ENCODE results near the gene PTBP3.

Gene PTBP3

GRCh38 chr9:112247090-112247489 lies 86.3 kb downstream of the PTBP3 start:
- no peak overlapping the region for H3K4me3 ChIP-seq
- no peak for DNase-seq (ENCODE audit: low read depth, low spot score)
- H3K9ac ChIP-seq (ENCODE audit: insufficient read length): no peak overlapping the region
- no peak overlapping the region for H3K27ac ChIP-seq
- TF ChIP-seq EZH2 (IDR thresholded peaks at IDR 0.05): no peak
- no peak for TF ChIP-seq POLR2AphosphoS5 (IDR thresholded peaks at IDR 0.05; ENCODE audit: borderline replicate concordance, low read depth, low read length)
- no peak for TF ChIP-seq FOXP2 (optimal IDR thresholded peaks at IDR 0.05; ENCODE audit: control extremely low read depth, extremely low read length, insufficient read depth)
- no peaks in the 10 kb centered on the region for H3K9me3 ChIP-seq (ENCODE audit: low read depth, low read length)
- H3K36me3 ChIP-seq (ENCODE audit: insufficient read depth, low read length): no peaks in the 10 kb centered on the region

- no peaks in the 10 kb centered on the region for H3K9me3 ChIP-seq (ENCODE audit: low read depth, low read length)
- TF ChIP-seq EZH2 (IDR thresholded peaks at IDR 0.05): no peak
- TF ChIP-seq POLR2AphosphoS5 (IDR thresholded peaks at IDR 0.05; ENCODE audit: borderline replicate concordance, low read depth, low read length): no peak
- H3K36me3 ChIP-seq (ENCODE audit: insufficient read depth, low read length): no peaks in the 10 kb centered on the region
- H3K4me3 ChIP-seq: no peak overlapping the region
- H3K9ac ChIP-seq (ENCODE audit: insufficient read length): no peak overlapping the region
- no peak overlapping the region for H3K27ac ChIP-seq
- no peak for DNase-seq (ENCODE audit: low read depth, low spot score)
These were observed 88.3 kb downstream of the PTBP3 start for GRCh38 chr9:112245126-112245525.

- TF ChIP-seq FOXP2 (optimal IDR thresholded peaks at IDR 0.05; ENCODE audit: control extremely low read depth, extremely low read length, insufficient read depth): no peak
- no peak for TF ChIP-seq POLR2AphosphoS5 (IDR thresholded peaks at IDR 0.05; ENCODE audit: borderline replicate concordance, low read depth, low read length)
- TF ChIP-seq EZH2 (IDR thresholded peaks at IDR 0.05): no peak
These were observed 91.1 kb downstream of the PTBP3 start for GRCh38 chr9:112242147-112242804.

GRCh38 chr9:112241491-112241890 lies 91.9 kb downstream of the PTBP3 start:
- no peak overlapping the region for H3K4me3 ChIP-seq
- H3K9me3 ChIP-seq (ENCODE audit: low read depth, low read length): no peaks in the 10 kb centered on the region
- TF ChIP-seq EZH2 (IDR thresholded peaks at IDR 0.05) (no peak), FOXP2 (optimal IDR thresholded peaks at IDR 0.05; ENCODE audit: control extremely low read depth, extremely low read length, insufficient read depth) (no peak), POLR2AphosphoS5 (IDR thresholded peaks at IDR 0.05; ENCODE audit: borderline replicate concordance, low read depth, low read length) (no peak)
- H3K9ac ChIP-seq (ENCODE audit: insufficient read length): no peak overlapping the region
- no peaks in the 10 kb centered on the region for H3K36me3 ChIP-seq (ENCODE audit: insufficient read depth, low read length)
- no peak for DNase-seq (ENCODE audit: low read depth, low spot score)
- no peak overlapping the region for H3K27ac ChIP-seq

More at GRCh38 chr9:112242147-112242804, 91.1 kb downstream of the PTBP3 start:
- Histone ChIP-seq H3K27ac (no peak overlapping the region), H3K9ac (ENCODE audit: insufficient read length) (no peak overlapping the region), H3K36me3 (ENCODE audit: insufficient read depth, low read length) (no peaks in the 10 kb centered on the region), H3K4me3 (no peak overlapping the region), H3K9me3 (ENCODE audit: low read depth, low read length) (no peaks in the 10 kb centered on the region)
- no peak for DNase-seq (ENCODE audit: low read depth, low spot score)

- no peak overlapping the region for H3K4me3 ChIP-seq
- H3K9me3 ChIP-seq (ENCODE audit: low read depth, low read length): no peaks in the 10 kb centered on the region
- TF ChIP-seq FOXP2 (optimal IDR thresholded peaks at IDR 0.05; ENCODE audit: control extremely low read depth, extremely low read length, insufficient read depth): no peak
- no peak for TF ChIP-seq POLR2AphosphoS5 (IDR thresholded peaks at IDR 0.05; ENCODE audit: borderline replicate concordance, low read depth, low read length)
- TF ChIP-seq EZH2 (IDR thresholded peaks at IDR 0.05): no peak
- H3K27ac ChIP-seq: no peak overlapping the region
- no peak overlapping the region for H3K9ac ChIP-seq (ENCODE audit: insufficient read length)
- DNase-seq (ENCODE audit: low read depth, low spot score): no peak
- H3K36me3 ChIP-seq (ENCODE audit: insufficient read depth, low read length): no peaks in the 10 kb centered on the region
These were observed 93.7 kb downstream of the PTBP3 start for GRCh38 chr9:112239708-112240107.

- DNase-seq (ENCODE audit: low read depth, low spot score): no peak
- Histone ChIP-seq H3K27ac (no peak overlapping the region), H3K4me3 (no peak overlapping the region), H3K36me3 (ENCODE audit: insufficient read depth, low read length) (no peaks in the 10 kb centered on the region), H3K9ac (ENCODE audit: insufficient read length) (no peak overlapping the region), H3K9me3 (ENCODE audit: low read depth, low read length) (no peaks in the 10 kb centered on the region)
- TF ChIP-seq FOXP2 (optimal IDR thresholded peaks at IDR 0.05; ENCODE audit: control extremely low read depth, extremely low read length, insufficient read depth): no peak
- no peak for TF ChIP-seq EZH2 (IDR thresholded peaks at IDR 0.05)
- TF ChIP-seq POLR2AphosphoS5 (IDR thresholded peaks at IDR 0.05; ENCODE audit: borderline replicate concordance, low read depth, low read length): no peak
These were observed 94.1 kb downstream of the PTBP3 start for GRCh38 chr9:112239284-112239683.

- H3K9me3 ChIP-seq (ENCODE audit: low read depth, low read length): no peaks in the 10 kb centered on the region
- no peak overlapping the region for H3K9ac ChIP-seq (ENCODE audit: insufficient read length)
- no peak for TF ChIP-seq EZH2 (IDR thresholded peaks at IDR 0.05)
- no peak for TF ChIP-seq POLR2AphosphoS5 (IDR thresholded peaks at IDR 0.05; ENCODE audit: borderline replicate concordance, low read depth, low read length)
- TF ChIP-seq FOXP2 (optimal IDR thresholded peaks at IDR 0.05; ENCODE audit: control extremely low read depth, extremely low read length, insufficient read depth): no peak
- no peak for DNase-seq (ENCODE audit: low read depth, low spot score)
- H3K4me3 ChIP-seq: no peak overlapping the region
- no peaks in the 10 kb centered on the region for H3K36me3 ChIP-seq (ENCODE audit: insufficient read depth, low read length)
- H3K27ac ChIP-seq: no peak overlapping the region
These were observed 98.6 kb downstream of the PTBP3 start for GRCh38 chr9:112234779-112235178.

GRCh38 chr9:112233769-112234168 lies 99.7 kb downstream of the PTBP3 start:
- TF ChIP-seq FOXP2 (optimal IDR thresholded peaks at IDR 0.05; ENCODE audit: control extremely low read depth, extremely low read length, insufficient read depth): no peak
- TF ChIP-seq EZH2 (IDR thresholded peaks at IDR 0.05): no peak
- no peak for TF ChIP-seq POLR2AphosphoS5 (IDR thresholded peaks at IDR 0.05; ENCODE audit: borderline replicate concordance, low read depth, low read length)
- no peak overlapping the region for H3K9ac ChIP-seq (ENCODE audit: insufficient read length)
- DNase-seq (ENCODE audit: low read depth, low spot score): no peak
- no peak overlapping the region for H3K27ac ChIP-seq
- no peak overlapping the region for H3K4me3 ChIP-seq
- no peaks in the 10 kb centered on the region for H3K36me3 ChIP-seq (ENCODE audit: insufficient read depth, low read length)
- no peaks in the 10 kb centered on the region for H3K9me3 ChIP-seq (ENCODE audit: low read depth, low read length)

GRCh38 chr9:112232233-112232632 lies 101.2 kb downstream of the PTBP3 start:
- H3K9ac ChIP-seq (ENCODE audit: insufficient read length): no peak overlapping the region
- peaks cover 2% of the 10 kb centered on the region; the same call in 1 of the 2 replicates for H3K36me3 ChIP-seq (ENCODE audit: insufficient read depth, low read length)
- DNase-seq (ENCODE audit: low read depth, low spot score): no peak
- H3K4me3 ChIP-seq: no peak overlapping the region
- H3K27ac ChIP-seq: no peak overlapping the region
- no peaks in the 10 kb centered on the region for H3K9me3 ChIP-seq (ENCODE audit: low read depth, low read length)
- TF ChIP-seq FOXP2 (optimal IDR thresholded peaks at IDR 0.05; ENCODE audit: control extremely low read depth, extremely low read length, insufficient read depth): no peak
- no peak for TF ChIP-seq POLR2AphosphoS5 (IDR thresholded peaks at IDR 0.05; ENCODE audit: borderline replicate concordance, low read depth, low read length)
- TF ChIP-seq EZH2 (IDR thresholded peaks at IDR 0.05): no peak
